K562 (cell line): ENCODE measurements around the gene CDK14.

Experiments
- BHLHE40 ChIP-seq: IDR thresholded peaks from 2 replicates; pipeline ENCODE4 v1.6.1; 2011; ENCODE audit warnings: low read length, improper control_type of control experiment
- CTCF ChIP-seq, 3 experiments: IDR thresholded peaks in 2 of 3; conservative IDR thresholded peaks in 1 of 3; 2 replicates each; pipeline ENCODE4 v1.5.1; 2011 to 2012; ENCODE audit warnings: low read length in 3 of 3, mild to moderate bottlenecking in 3 of 3, control low read depth in 2 of 3, improper control_type of control experiment in 1 of 3, inconsistent platforms in 1 of 3, low read depth in 1 of 3, mixed read lengths in 1 of 3, moderate library complexity in 1 of 3; ENCODE audit not compliant: insufficient read depth in 2 of 3
- E2F3 ChIP-seq: fragments of 250-450 bp; sonication (Bioruptor Pico); IDR thresholded peaks from 2 replicates; pipeline ENCODE4 v1.4.0; 2020; ENCODE audit warnings: mild to moderate bottlenecking
- EZH2 ChIP-seq: IDR thresholded peaks from 2 replicates; pipeline ENCODE4 v1.6.1; 2012; ENCODE audit warnings: low read depth, mild to moderate bottlenecking, inconsistent platforms, low read length, borderline replicate concordance
- HEY1 ChIP-seq: fragments of 250-450 bp; sonication (Bioruptor Pico); IDR thresholded peaks from 2 replicates; pipeline ENCODE4 v1.5.0; 2020; ENCODE audit warnings: mild to moderate bottlenecking, moderate library complexity, borderline replicate concordance
- LEF1 ChIP-seq: fragments of 450-650 bp; IDR thresholded peaks from 2 replicates; pipeline ENCODE4 v1.6.1; 2016; ENCODE audit warnings: mild to moderate bottlenecking
- POLR2A ChIP-seq: fragments of 450-650 bp; conservative IDR thresholded peaks from 2 replicates; pipeline ENCODE4 v1.6.1; 2016
- POLR2AphosphoS5 ChIP-seq: IDR thresholded peaks from 2 replicates; pipeline ENCODE4 v1.6.1; 2011; ENCODE audit warnings: mild to moderate bottlenecking, low read depth, low read length, moderate library complexity; ENCODE audit not compliant: control insufficient read depth, insufficient read depth
- TF ChIP-seq, protein P1 (sequence below): fragments of 250-450 bp; sonication (Bioruptor Pico); IDR thresholded peaks from 2 replicates; pipeline ENCODE4 v1.8.0; 2022; ENCODE audit warnings: inconsistent platforms, mild to moderate bottlenecking, moderate library complexity, borderline replicate concordance
- TF ChIP-seq, protein P2 (sequence below): sonication (generic); formaldehyde crosslinking; IDR thresholded peaks from 2 replicates; pipeline ENCODE4 v1.5.0; 2020; ENCODE audit warnings: missing genetic modification reagents

DNA sequence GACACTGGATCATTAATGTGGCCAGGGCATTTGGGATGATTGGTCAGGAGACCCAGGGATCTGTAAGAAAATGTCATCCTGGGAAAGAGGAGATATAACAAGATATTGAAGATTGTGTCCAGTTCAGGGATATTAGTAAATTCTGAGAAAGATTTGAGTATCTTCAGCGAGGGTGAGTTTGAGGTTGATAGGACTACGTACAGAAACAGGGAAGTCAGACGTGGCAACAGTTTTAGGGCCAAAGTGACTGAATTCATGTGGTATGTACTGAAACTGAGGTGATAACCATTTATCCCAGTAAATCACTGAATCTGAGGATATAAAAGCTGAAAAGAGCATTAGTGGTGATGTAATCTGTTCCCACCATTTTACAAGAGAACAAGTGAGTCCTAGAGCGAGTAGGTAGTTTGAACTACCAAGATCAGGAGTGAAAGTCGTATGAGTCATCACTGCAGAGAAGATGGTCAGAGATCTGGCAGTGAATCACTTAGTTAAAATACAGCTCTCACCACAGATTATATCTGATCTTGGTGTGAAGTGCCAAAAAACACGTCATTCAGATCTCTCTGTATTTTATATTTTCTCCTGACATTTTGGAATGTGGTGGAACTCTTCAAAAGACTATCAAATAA lies 220.5 kb downstream of the CDK14 start:
- TF ChIP-seq POLR2A (no peak), BHLHE40 (no peak), EZH2 (no peak), HEY1 (no peak), POLR2AphosphoS5 (no peak), LEF1 (no peak), CTCF (IDR thresholded peaks at IDR 0.05 in 2 of 3, conservative IDR thresholded peaks at IDR 0.05 in 1 of 3; ENCODE audit: insufficient read depth in 2 of 3, low read depth in 1 of 3, low read length in 3 of 3) (no peak), E2F3 (no peak)
- TF ChIP-seq, protein P1, sequence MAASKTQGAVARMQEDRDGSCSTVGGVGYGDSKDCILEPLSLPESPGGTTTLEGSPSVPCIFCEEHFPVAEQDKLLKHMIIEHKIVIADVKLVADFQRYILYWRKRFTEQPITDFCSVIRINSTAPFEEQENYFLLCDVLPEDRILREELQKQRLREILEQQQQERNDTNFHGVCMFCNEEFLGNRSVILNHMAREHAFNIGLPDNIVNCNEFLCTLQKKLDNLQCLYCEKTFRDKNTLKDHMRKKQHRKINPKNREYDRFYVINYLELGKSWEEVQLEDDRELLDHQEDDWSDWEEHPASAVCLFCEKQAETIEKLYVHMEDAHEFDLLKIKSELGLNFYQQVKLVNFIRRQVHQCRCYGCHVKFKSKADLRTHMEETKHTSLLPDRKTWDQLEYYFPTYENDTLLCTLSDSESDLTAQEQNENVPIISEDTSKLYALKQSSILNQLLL (CRISPR knock-in tag), result no peak
- TF ChIP-seq, protein P2, sequence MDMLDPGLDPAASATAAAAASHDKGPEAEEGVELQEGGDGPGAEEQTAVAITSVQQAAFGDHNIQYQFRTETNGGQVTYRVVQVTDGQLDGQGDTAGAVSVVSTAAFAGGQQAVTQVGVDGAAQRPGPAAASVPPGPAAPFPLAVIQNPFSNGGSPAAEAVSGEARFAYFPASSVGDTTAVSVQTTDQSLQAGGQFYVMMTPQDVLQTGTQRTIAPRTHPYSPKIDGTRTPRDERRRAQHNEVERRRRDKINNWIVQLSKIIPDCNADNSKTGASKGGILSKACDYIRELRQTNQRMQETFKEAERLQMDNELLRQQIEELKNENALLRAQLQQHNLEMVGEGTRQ (CRISPR knock-in tag), result no peak
